HG02938 (cell line): ENCODE data around the gene SLC52A1.

Experiments
- ATAC-seq: cut with Tn5 transposase; IDR thresholded peaks from one replicate; pipeline ENCODE4 v1.9.1; 2021; ENCODE audit warnings: mild to moderate bottlenecking, moderate library complexity; ENCODE audit not compliant: unreplicated experiment

The SLC52A1 gene

GRCh38 chr17:4994081-4994595 is 41.1 kb downstream of the SLC52A1 start:
- no peak for ATAC-seq

GRCh38 chr17:4987767-4988567 is 47.3 kb downstream of the SLC52A1 start:
- ATAC-seq, result peak; percentile 9

- ATAC-seq, result peak; percentile 57
Measured at GRCh38 chr17:4986951-4987766, 48.1 kb downstream of the SLC52A1 start, which contains the start of gene CAMTA2. TSS of gene CAMTA2 (minus strand) at chr17:4987675. CDS start at chr17:4986222, 1,453 bp downstream.

- no peak for ATAC-seq
Measured at GRCh38 chr17:4986403-4986802, 48.8 kb downstream of the SLC52A1 start.
